SK-N-MC (cell line): ENCODE results near the gene AGGF1.
"Not testable (repeated sequence)": the region's sequence is repeated elsewhere in the genome, so short reads cannot be mapped to it uniquely, and the experiment has no call there.

Experiments
- DNase-seq: peaks from one replicate; pipeline ENCODE4 v3.0.0-alpha.2; 2011; ENCODE audit warnings: low read depth, low spot score
- H3K27ac ChIP-seq: fragments of 200-600 bp; sonication (generic); 2 replicates; pipeline ENCODE4 v1.5.1; 2016; ENCODE audit warnings: mixed run types
- H3K36me3 ChIP-seq: fragments of 200-600 bp; sonication (generic); 2 replicates; pipeline ENCODE4 v1.6.1; 2017; ENCODE audit warnings: antibody characterized with exemption, low read length, mixed read lengths; ENCODE audit not compliant: insufficient read depth
- H3K4me3 ChIP-seq: fragments of 200-600 bp; sonication (generic); 2 replicates; pipeline ENCODE4 v1.5.1; 2016
- H3K9ac ChIP-seq: fragments of 200-600 bp; sonication (generic); 2 replicates; pipeline ENCODE4 v1.8.0; 2017; ENCODE audit warnings: mixed run types, mixed read lengths; ENCODE audit not compliant: insufficient read length
- H3K9me3 ChIP-seq: fragments of 200-600 bp; sonication (generic); 2 replicates; pipeline ENCODE4 v1.6.1; 2017; ENCODE audit warnings: low read depth, mild to moderate bottlenecking, antibody characterized with exemption, low read length, moderate library complexity, mixed read lengths
- EZH2 ChIP-seq: fragments of 200-600 bp; sonication (generic); IDR thresholded peaks from one replicate; pipeline ENCODE4 v1.6.1; 2017; ENCODE audit warnings: antibody characterized with exemption
- FOXP2 ChIP-seq: optimal IDR thresholded peaks from 2 replicates; pipeline ENCODE3; 2011; ENCODE audit warnings: mild to moderate bottlenecking, moderate library complexity; ENCODE audit not compliant: insufficient read depth; ENCODE audit errors: extremely low read length, control extremely low read depth
- POLR2AphosphoS5 ChIP-seq: IDR thresholded peaks from 2 replicates; pipeline ENCODE4 v1.6.1; 2012; ENCODE audit warnings: mild to moderate bottlenecking, low read depth, low read length, borderline replicate concordance

Gene AGGF1

DNA sequence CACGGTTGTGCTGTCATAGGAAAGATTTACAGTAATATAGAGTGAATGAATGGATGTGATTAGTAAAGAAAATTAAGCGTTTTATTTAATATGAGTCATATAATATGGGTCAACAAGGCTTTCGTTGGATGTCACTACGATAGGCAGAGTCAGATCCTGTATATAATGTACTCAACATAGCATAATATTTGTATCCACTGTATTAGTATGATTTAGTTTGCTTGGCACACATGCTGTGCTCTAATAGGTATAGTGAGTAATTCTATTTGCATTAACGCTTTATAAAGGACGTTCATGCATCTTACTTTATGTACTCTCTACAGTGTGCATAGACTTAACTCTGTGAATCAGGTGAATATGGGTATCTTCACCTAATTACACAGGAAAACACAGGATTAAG, 35.9 kb upstream of the AGGF1 start:
- no peak for DNase-seq

DNA sequence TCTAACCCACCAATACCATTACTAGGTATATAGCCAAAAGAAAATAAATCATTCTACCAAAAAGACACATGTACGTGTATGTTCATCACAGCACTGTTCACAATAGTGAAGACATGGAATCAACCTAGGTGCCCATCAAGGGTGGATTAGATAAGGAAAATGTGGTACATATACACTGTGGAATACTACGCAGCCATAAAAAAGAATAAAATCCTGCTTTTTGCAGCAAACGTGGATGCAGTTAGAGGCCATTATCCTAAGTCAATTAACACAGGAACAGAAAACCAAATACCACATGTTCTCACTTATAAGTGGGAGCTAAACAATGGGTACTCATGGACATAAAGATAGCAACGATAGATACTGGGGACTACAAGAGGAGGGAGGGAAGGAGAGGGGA, 32.0 kb upstream of the AGGF1 start:
- not testable (repeated sequence) for DNase-seq, H3K9me3 ChIP-seq, H3K4me3 ChIP-seq, H3K36me3 ChIP-seq, H3K27ac ChIP-seq, H3K9ac ChIP-seq

More for the DNA sequence above, 35.9 kb upstream of the AGGF1 start:
- no peak overlapping the region for H3K27ac ChIP-seq
- no peaks in the 10 kb centered on the region for H3K9me3 ChIP-seq
- no peak for TF ChIP-seq FOXP2
- TF ChIP-seq EZH2, result no peak
- no peak for TF ChIP-seq POLR2AphosphoS5
- no peak overlapping the region for H3K4me3 ChIP-seq
- no peaks in the 10 kb centered on the region for H3K36me3 ChIP-seq
- H3K9ac ChIP-seq, result no peak overlapping the region

DNA sequence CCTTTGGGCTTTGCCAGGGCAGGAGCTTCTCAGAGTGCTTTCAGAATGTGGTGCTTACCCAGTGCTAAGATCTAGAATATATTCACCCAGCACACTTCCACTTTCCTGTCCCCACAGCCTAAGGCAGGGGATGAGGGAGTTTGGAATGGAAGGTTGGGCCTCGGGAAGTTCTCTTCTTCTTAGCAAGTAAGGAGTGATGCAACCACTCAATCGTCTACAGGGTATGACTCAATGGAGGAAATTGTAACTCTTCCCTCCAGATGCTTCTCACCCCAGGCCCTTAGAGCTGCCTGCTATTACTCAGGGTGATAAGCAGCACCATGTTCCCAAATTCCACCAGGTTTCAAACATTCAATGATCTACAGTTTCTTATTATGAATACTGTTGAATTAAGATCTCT, 30.8 kb upstream of the AGGF1 start:
- no peak for DNase-seq
- Histone ChIP-seq H3K9me3 (no peaks in the 10 kb centered on the region), H3K36me3 (no peaks in the 10 kb centered on the region), H3K27ac (no peak overlapping the region), H3K4me3 (no peak overlapping the region), H3K9ac (no peak overlapping the region)
- TF ChIP-seq EZH2 (no peak), FOXP2 (no peak), POLR2AphosphoS5 (no peak)

DNA sequence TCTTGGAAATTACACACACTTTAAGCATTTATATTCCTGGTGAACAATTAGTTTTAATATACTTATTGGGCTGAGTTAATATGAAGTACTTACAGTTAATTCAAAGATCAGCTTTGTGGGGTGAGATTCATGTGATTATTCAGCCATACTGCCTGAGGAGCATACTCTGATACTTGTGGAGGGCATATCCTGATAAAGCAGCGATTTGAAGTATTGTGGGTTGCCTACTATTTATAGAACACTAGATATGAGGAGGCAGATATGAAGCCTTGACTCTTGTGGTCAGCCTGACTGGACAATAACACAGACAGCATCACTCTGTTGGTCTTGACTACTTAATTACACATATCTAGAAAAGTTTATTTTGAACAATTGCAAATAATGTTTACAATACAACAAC, 27.0 kb upstream of the AGGF1 start:
- Histone ChIP-seq H3K4me3 (no peak overlapping the region), H3K9me3 (no peaks in the 10 kb centered on the region), H3K36me3 (no peaks in the 10 kb centered on the region), H3K9ac (no peak overlapping the region), H3K27ac (no peak overlapping the region)
- no peak for DNase-seq
- TF ChIP-seq POLR2AphosphoS5 (no peak), EZH2 (no peak), FOXP2 (no peak)

DNA sequence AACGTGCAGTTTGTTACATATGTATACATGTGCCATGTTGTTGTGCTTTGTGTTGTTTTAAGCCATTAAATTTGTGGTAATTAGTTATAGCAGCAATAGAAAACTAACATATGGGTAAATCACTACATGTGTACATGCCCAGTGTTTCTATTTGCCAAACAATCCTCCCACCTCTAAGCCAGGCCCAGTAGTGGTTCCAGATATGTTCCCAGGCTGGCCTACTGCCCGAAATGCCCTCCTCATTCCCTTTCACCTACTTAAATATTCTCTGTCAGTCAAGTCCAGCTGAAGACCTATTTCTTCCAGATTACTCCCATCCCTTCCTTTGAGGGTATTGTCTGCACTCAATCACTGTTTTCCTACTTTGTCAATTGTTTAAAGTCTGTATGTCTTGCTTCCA, 24.1 kb upstream of the AGGF1 start:
- H3K9ac ChIP-seq, result no peak overlapping the region
- no peak overlapping the region for H3K4me3 ChIP-seq
- no peaks in the 10 kb centered on the region for H3K36me3 ChIP-seq
- DNase-seq, result no peak
- TF ChIP-seq POLR2AphosphoS5 (no peak), EZH2 (no peak), FOXP2 (no peak)
- no peak overlapping the region for H3K27ac ChIP-seq
- no peaks in the 10 kb centered on the region for H3K9me3 ChIP-seq

DNA sequence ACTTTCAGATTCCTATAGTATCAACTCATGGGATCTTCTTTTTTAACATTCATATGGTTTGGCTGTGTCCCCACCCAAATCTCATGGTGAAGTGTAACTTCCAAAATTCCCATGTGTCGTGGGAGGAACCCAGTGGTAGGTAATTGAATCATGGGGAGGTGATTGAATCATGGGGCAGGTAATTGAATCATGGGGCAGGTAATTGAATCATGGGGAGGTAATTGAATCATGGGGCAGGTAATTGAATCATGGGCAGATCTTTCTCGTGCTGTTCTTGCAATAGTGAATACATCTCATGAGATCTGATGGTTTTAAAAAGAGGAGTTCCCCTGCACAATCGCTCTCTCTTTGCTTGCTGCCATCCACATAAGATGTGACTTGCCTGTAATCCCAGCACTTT, 21.8 kb upstream of the AGGF1 start:
- no peak overlapping the region for H3K9ac ChIP-seq
- TF ChIP-seq FOXP2 (no peak), EZH2 (no peak), POLR2AphosphoS5 (no peak)

DNA sequence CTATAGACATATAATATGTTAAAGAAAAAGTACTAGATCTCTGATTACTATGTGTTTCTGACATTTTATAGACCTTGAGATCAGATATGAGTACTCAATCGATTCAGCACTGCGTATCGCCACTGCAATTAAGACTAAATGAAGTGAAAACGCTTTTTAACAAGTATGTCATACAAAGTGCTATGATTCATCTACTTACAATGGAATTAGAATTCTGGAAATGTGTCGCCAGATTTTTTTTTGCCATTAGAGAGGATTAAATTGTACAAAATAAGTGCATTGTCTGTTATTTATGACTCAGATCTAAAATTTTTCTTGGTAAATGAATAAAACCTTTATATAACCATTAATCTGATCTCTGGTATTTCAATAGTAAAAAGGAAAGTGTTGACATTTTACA, 20.0 kb upstream of the AGGF1 start:
- TF ChIP-seq POLR2AphosphoS5, result no peak
- TF ChIP-seq EZH2, result no peak
- no peak for TF ChIP-seq FOXP2
- no peak for DNase-seq
- no peak overlapping the region for H3K27ac ChIP-seq
- H3K9ac ChIP-seq, result no peak overlapping the region
- no peak overlapping the region for H3K4me3 ChIP-seq
- H3K9me3 ChIP-seq, result no peaks in the 10 kb centered on the region
- H3K36me3 ChIP-seq, result no peaks in the 10 kb centered on the region

More for the DNA sequence above, 21.8 kb upstream of the AGGF1 start:
- no peaks in the 10 kb centered on the region for H3K36me3 ChIP-seq
- H3K9me3 ChIP-seq, result no peaks in the 10 kb centered on the region
- H3K27ac ChIP-seq, result no peak overlapping the region
- H3K4me3 ChIP-seq, result no peak overlapping the region
- no peak for DNase-seq

DNA sequence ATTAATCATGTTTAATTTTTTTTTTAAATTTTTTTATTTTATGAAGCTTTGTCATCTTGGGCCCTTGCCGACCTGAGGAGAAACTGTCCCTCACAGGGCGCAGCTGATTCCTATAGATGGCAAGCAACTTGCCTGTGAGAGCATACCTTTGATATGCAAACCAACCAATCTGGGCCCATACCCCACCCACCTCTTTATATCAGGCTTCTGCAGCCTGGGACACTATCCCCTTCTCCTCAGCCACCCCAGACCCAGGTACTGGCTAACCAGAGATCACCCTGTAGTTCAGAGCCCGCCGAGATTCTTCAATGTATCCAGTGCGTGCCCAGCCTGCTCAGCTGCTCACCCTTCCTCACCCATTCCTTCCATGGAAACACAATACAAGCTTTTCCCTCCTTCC, 18.7 kb upstream of the AGGF1 start:
- H3K9ac ChIP-seq, result no peak overlapping the region
- TF ChIP-seq FOXP2, result no peak
- no peak for TF ChIP-seq EZH2
- TF ChIP-seq POLR2AphosphoS5, result no peak
- H3K9me3 ChIP-seq, result no peaks in the 10 kb centered on the region
- H3K36me3 ChIP-seq, result no peaks in the 10 kb centered on the region
- no peak overlapping the region for H3K27ac ChIP-seq
- no peak for DNase-seq
- H3K4me3 ChIP-seq, result no peak overlapping the region

DNA sequence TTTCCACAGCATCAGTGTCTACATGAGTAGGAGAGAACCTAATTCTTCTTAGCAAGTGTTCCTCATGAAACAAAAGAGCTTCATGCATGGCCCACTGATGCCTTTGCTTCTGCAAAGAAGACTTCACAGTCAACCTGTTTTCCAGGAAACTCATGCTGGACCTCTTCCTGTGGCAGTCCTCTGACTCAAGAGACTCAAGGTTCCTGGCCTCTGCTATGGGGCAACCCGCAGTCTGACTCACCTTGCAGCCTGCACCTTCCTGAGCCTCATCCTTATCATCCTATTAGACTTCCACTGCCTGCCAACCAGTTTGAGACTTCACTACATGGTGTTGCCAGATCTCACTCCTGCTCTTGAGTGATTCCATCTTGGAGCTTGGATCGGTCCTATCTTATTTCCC, 17.6 kb upstream of the AGGF1 start:
- Histone ChIP-seq H3K9me3 (no peaks in the 10 kb centered on the region), H3K36me3 (no peaks in the 10 kb centered on the region), H3K9ac (no peak overlapping the region), H3K27ac (no peak overlapping the region), H3K4me3 (no peak overlapping the region)
- no peak for DNase-seq
- no peak for TF ChIP-seq FOXP2
- no peak for TF ChIP-seq EZH2
- TF ChIP-seq POLR2AphosphoS5, result no peak
